Right lobe of liver (tissue), 6 donors: ENCODE results near the gene MTMR2. TPM values are rescaled to one million over a fixed set of nuclear protein-coding genes. Genes with fewer than 3 reads are reported as not detected.

Experiments
- ATAC-seq, 4 donors: fragments of 200-7000 bp; cut with Tn5 transposase; one replicate each; pipeline ENCODE4 v1.9.1; 2020; ENCODE audit warnings: mild to moderate bottlenecking in 4 of 4, moderate library complexity in 4 of 4
- DNase-seq, 3 donors: peaks; one replicate each; pipeline ENCODE4 v3.0.0-alpha.2; 2020
- H3K27ac ChIP-seq, 3 donors: fragments of 200-600 bp; one replicate each; pipeline ENCODE4 v1.8.0; 2022
- H3K27me3 ChIP-seq, 2 donors: fragments of 200-600 bp; one replicate each; pipeline ENCODE4 v1.8.0; 2022
- H3K36me3 ChIP-seq, 4 donors: fragments of 200-600 bp; sonication (generic) in 1 of 4; one replicate each; pipeline versions ENCODE4 v1.5.1 to v1.8.0; 2017 to 2022; ENCODE audit warnings: control low read depth in 1 of 4
- H3K4me1 ChIP-seq, 4 donors: fragments of 200-600 bp; sonication (generic) in 1 of 4; one replicate each; pipeline versions ENCODE4 v1.5.1 to v1.8.0; 2017 to 2022; ENCODE audit warnings: control low read depth in 1 of 4
- H3K4me3 ChIP-seq, 3 donors: fragments of 200-600 bp; one replicate each; pipeline ENCODE4 v1.8.0; 2022
- H3K9me3 ChIP-seq, 4 donors: fragments of 200-600 bp; sonication (generic) in 1 of 4; one replicate each; pipeline versions ENCODE4 v1.5.1 to v1.8.0; 2017 to 2022; ENCODE audit warnings: control low read depth in 1 of 4
- POLR2A ChIP-seq: fragments of 450-650 bp; IDR thresholded peaks from one replicate; pipeline ENCODE4 v1.6.1; 2017; ENCODE audit warnings: antibody characterized with exemption, mild to moderate bottlenecking
- WGBS: methylation state at CpG from one replicate; pipeline ENCODE4 v1.1.6; 2018; ENCODE audit warnings: low coverage, low lambda C conversion rate; ENCODE audit not compliant: insufficient coverage; ENCODE audit errors: missing lambda C conversion rate; 5-methylcytosine and 5-hydroxymethylcytosine counted together
- intact Hi-C, 2 donors: fragments of 100-400 bp; cut with DNase I; formaldehyde crosslinking; loops; one replicate each; pipeline versions ENCODE4 v1.11.2 to v1.14.1; 2022
- total RNA-seq, 6 experiments: library from RNA; depleted of rRNA in 2 of 6; stranded (reverse); fragments of >200 nt in 2 of 6; fragmentation: NEBNext Ultra II Directional in 3 of 6; extraction: Animal tissue kit (Norgen Biotek cat#: 25700) in 3 of 6; gene quantifications; one replicate each; pipeline versions ENCODE4 v1.1.0 to v1.2.4, GENCODE V29; 2016 to 2023
- TF ChIP-seq, protein P1 (sequence below), 4 donors: fragments of 200-600 bp in 3 of 4; fragments of 450-650 bp in 1 of 4; IDR thresholded peaks; one replicate each; pipeline versions ENCODE4 v1.5.1 to v1.8.0; 2016 to 2022; ENCODE audit warnings: antibody characterized with exemption in 4 of 4, mild to moderate bottlenecking in 2 of 4
- donor health status: DM: no; HTN: yes; CAD: no.
- donor health status: DM: no; HTN: no; CAD: no.
- donor health status: DM: no; HTN: no; CAD: no.
- donor health status: DM: no; HTN: yes; CAD: no.
- donor health status: DM: no; HTN: yes; CAD: no.

MTMR2 gene
- total RNA-seq, 6 experiments from 2014 or later, result 1.7 to 8.7 (median 3.9) TPM

DNA sequence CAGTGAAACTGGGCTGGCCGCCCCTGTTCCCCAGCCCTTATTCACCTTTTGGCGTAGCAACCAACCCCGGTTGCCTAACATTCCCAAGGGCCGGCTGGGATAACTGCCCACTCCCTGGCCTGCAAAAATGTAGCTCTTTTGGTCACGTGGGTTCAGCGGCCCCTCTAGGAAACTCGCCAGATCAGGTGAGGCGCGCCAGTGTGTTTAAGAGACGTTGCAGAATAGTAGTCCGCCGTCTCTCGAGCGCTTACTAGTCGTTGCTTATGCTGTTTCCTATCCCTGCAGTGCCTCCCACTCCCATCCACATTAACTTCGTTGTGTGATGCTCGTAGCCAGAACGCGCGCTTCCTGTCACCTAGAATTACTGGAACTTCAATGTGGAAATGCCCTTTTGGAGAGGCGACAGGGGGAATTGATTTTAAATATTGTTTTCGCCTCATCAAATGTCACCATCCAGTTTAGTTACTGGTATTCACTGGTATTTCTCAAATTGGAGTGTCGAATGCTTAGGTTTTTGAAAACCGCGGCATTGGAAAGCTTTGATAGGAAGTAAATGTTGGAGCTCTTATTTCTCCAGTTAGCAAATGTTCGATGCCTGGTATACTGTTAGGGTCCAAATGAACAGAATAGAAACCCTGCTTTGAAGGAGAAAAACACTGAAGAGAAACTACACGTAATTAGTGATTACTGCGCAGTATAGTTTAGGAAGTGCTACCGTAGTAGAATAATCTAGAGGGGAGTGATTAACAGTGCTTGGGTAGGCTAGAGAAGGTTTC lies 132.8 kb downstream of the MTMR2 start:
- Histone ChIP-seq H3K4me3 (peak overlapping the region; percentile 82 to 90 (median 89)), H3K27ac (peak overlapping the region; percentile 96 to 100 (median 99)), H3K9me3 (no peaks in the 10 kb centered on the region), H3K36me3 (peaks cover 0 to 17% (median 8%) of the 10 kb centered on the region in 4 donors), H3K27me3 (no peaks in the 10 kb centered on the region), H3K4me1 (peaks cover 0 to 20% (median 7%) of the 10 kb centered on the region in 4 donors)
- TF ChIP-seq POLR2A, result peak; percentile 88
- TF ChIP-seq, protein P1, sequence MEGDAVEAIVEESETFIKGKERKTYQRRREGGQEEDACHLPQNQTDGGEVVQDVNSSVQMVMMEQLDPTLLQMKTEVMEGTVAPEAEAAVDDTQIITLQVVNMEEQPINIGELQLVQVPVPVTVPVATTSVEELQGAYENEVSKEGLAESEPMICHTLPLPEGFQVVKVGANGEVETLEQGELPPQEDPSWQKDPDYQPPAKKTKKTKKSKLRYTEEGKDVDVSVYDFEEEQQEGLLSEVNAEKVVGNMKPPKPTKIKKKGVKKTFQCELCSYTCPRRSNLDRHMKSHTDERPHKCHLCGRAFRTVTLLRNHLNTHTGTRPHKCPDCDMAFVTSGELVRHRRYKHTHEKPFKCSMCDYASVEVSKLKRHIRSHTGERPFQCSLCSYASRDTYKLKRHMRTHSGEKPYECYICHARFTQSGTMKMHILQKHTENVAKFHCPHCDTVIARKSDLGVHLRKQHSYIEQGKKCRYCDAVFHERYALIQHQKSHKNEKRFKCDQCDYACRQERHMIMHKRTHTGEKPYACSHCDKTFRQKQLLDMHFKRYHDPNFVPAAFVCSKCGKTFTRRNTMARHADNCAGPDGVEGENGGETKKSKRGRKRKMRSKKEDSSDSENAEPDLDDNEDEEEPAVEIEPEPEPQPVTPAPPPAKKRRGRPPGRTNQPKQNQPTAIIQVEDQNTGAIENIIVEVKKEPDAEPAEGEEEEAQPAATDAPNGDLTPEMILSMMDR (IDR thresholded peaks at IDR 0.05), result no peak
- DNase-seq, result peak; percentile 82 to 96 (median 93)
- peak; percentile 38 to 63 (median 56) for ATAC-seq
- intact Hi-C loops, result no loop called here
- under 1% methylated on average over 24 of the region's 29 CpGs for WGBS

- intact Hi-C loops, result no loop called here
- ATAC-seq, result peak; percentile 80 to 87 (median 80)
- WGBS, result 0% methylated on average over 44 of the region's 55 CpGs
These were observed 133.6 kb downstream of the MTMR2 start, which contains the start of gene CEP57 for GRCh38 chr11:95790123-95790932. Gene CEP57, plus strand, starts transcription at chr11:95790498. Its CDS starts 201 bp downstream, at chr11:95790699.

GRCh38 chr11:95789506-95790122 lies 134.3 kb downstream of the MTMR2 start, which contains the start of gene FAM76B:
Gene FAM76B, minus strand, starts transcription at chr11:95789782. Its CDS starts 304 bp downstream, at chr11:95789478.
- intact Hi-C loops, result no loop called here
- Histone ChIP-seq H3K36me3 (peaks cover 0 to 32% (median 19%) of the 10 kb centered on the region in 4 donors), H3K9me3 (no peaks in the 10 kb centered on the region), H3K27me3 (no peaks in the 10 kb centered on the region), H3K27ac (peak within 1 kb of the TSS; percentile 96 to 100 (median 99)), H3K4me3 (peak within 1 kb of the TSS; percentile 82 to 90 (median 89)), H3K4me1 (peaks cover 0 to 19% (median 7%) of the 10 kb centered on the region in 4 donors)
- TF ChIP-seq, protein P1 (IDR thresholded peaks at IDR 0.05), result no peak
- peak; percentile 86 for TF ChIP-seq POLR2A
- WGBS, result 0% methylated on average over 6 of the region's 62 CpGs
- ATAC-seq (peak; percentile 81 to 87 (median 82)), DNase-seq (peak; percentile 98 to 99 (median 98))

More at GRCh38 chr11:95790123-95790932, 133.6 kb downstream of the MTMR2 start, which contains the start of gene CEP57:
- Histone ChIP-seq H3K4me3 (peak within 1 kb of the TSS; percentile 82 to 90 (median 89)), H3K27ac (peak within 1 kb of the TSS; percentile 96 to 100 (median 99)), H3K27me3 (no peaks in the 10 kb centered on the region), H3K9me3 (no peaks in the 10 kb centered on the region), H3K4me1 (peaks cover 0 to 19% (median 7%) of the 10 kb centered on the region in 4 donors), H3K36me3 (peaks cover 0 to 25% (median 14%) of the 10 kb centered on the region in 4 donors)
- peak; percentile 94 to 98 (median 95) for DNase-seq
- TF ChIP-seq, protein P1 (IDR thresholded peaks at IDR 0.05), result no peak
- TF ChIP-seq POLR2A, result no peak

DNA sequence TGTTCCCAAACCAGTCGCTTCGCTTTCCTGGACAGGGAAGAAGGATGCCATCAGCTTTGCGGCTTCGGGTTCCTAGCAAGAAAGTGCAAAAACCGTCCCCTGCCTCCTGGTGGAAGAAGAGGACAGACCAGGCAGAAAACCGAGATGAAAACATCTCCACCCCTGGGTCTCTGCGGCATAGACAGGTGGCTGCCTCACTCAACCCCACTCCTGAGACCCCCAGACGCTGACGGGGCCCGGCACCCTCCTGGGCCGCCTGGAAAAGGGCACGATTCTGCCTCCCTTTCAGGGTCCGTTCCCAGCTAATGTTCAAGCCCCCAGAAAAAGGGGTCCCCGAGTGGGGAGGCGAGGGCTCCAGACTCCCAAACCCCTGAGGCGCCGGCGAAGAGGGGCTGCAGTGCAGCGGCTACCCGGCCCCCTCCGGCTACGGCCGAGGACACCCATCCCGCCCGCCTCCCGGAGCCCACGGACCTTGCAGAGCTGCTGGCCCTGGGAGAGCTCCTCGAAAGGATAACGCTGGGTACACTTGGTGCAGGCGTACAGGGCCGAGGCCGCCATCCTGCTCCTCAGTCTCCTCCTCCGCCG lies 134.9 kb downstream of the MTMR2 start:
- DNase-seq (no peak), ATAC-seq (no peak)
- peak overlapping the region; percentile 82 to 90 (median 89) for H3K4me3 ChIP-seq
- TF ChIP-seq, protein P1 (IDR thresholded peaks at IDR 0.05), result peak in 1 of 4 donors; percentile 5
- TF ChIP-seq POLR2A, result no peak
- H3K4me1 ChIP-seq, result peaks cover 0 to 19% (median 7%) of the 10 kb centered on the region in 4 donors
- peak overlapping the region; percentile 96 to 100 (median 99) for H3K27ac ChIP-seq
- H3K27me3 ChIP-seq, result no peaks in the 10 kb centered on the region
- peaks cover 0 to 36% (median 20%) of the 10 kb centered on the region in 4 donors for H3K36me3 ChIP-seq
- no peaks in the 10 kb centered on the region for H3K9me3 ChIP-seq
- 0% methylated on average over 8 of the region's 34 CpGs for WGBS
- intact Hi-C loops, result no loop called here
